GM12874 (cell line): ENCODE results near the gene FRZB.

Experiments
- CTCF ChIP-seq: IDR thresholded peaks from 2 replicates; pipeline ENCODE4 v1.5.1; 2011; ENCODE audit warnings: low read depth, mild to moderate bottlenecking, control low read depth, low read length, moderate library complexity; ENCODE audit not compliant: insufficient read depth

Gene FRZB

DNA sequence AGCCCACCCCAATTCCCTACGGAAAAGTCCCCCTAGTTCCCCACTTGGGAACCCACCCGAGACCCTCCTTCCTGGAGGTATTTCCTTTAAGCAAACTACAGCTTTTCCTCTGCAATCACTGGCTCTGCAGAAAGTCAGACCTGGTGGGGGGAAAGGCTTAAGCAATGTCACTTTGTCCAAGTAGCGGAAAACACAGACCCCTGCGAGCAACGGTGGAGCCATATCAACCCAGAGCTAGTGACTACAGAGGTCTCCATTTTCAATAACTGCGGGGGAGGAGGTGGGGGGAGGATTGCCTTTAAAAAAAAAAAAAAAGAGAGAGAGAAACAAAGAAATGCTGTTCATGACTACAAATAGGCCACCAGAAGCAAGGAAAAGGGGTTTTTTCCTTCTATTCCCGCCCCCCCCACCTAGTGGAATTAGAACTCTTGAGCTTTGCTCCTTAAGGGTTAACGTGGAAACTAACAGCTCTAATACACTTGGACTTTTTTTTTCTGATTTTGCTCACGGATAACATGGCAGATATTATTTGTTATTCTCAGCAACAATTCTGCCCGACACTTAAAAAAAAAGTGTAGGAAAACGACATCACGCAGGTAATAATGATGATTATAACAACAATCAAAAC lies 1.1 kb upstream of the FRZB start:
- no peak for TF ChIP-seq CTCF

- no peak for TF ChIP-seq CTCF
Observed at GRCh38 chr2:182866095-182866460, 359 bp downstream of the FRZB start.

DNA sequence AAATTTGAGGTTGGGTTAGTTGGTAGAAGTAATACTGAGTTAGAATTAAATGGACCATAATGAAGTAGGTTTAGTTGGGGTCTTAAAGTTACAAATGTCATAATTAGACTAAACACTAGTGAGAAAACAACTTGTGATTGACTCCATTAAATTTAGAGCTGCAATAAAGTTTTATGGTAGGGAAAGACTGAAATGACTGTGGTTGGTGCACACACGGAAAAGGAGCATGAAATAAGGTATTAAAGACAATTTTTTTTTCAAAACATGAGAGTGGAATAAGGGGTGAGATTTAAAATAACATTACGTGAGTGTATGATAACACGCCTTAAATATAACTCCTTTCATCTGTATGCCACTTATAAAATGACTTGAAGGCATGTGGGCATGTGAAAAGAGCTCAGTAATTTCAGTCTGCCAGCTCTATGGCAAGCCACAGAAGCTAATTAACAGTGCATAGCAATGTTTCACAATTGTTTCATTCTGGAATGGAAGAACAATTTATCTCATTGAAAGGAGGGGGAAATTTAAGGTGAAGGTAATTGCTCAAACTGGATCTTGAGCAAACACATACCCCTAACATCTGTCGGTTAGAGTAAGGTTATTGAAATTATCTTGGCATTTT lies 1.4 kb downstream of the FRZB start:
- no peak for TF ChIP-seq CTCF

DNA sequence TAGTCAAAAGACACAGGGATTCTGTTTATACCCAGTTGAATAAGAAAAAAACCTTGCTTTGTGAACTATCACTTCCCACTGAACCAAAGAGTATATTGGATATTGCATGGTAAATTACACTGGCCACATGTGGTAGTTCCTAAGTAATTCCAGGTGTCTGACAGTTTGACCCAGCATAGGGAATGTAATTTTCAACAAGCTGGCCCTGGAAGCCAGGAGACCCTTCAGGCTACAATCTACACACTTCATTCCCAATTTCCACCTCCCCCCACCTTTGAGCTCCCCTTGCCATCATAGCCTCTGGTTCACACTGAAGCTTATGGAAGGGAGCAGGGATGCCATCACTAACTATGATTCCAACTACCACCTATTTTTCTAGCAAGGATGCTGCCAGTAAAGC lies 2.8 kb downstream of the FRZB start:
- TF ChIP-seq CTCF = no peak

DNA sequence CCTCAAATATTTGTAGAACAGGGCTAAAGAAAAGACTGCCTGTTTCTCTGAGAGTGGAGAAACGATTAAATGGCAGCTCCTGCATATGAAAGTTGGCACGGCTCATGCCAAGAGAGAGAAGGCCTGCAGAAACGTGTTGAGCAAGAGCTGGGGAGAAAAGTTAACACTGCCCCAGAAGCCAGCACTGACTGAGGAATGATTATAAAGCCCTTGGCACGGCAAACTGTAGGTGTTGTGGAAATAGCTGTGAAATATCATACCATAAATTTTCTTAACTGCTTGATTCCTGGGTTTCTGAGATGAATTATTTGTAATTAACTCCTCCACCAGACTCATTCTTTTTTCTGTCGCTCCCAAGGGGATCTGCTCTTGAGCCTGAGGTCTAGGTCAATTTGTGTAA lies 4.3 kb downstream of the FRZB start:
- no peak for TF ChIP-seq CTCF

GRCh38 chr2:182860858-182861257 lies 5.6 kb downstream of the FRZB start:
- TF ChIP-seq CTCF = no peak

- TF ChIP-seq CTCF = no peak
Observed at GRCh38 chr2:182858671-182859070, 7.8 kb downstream of the FRZB start.
